Sciatic nerve (tissue), 2 donors: ENCODE data around the gene CPLX3. TPM values are rescaled to one million over a fixed set of nuclear protein-coding genes. Genes with fewer than 3 reads are reported as not detected.

ENCODE experiments used
- ATAC-seq: fragments of 200-7000 bp; cut with Tn5 transposase; one replicate; pipeline ENCODE4 v1.9.1; 2020; ENCODE audit warnings: mild to moderate bottlenecking, moderate library complexity
- DNase-seq: peaks from one replicate; pipeline ENCODE4 v3.0.0-alpha.2; 2020; ENCODE audit warnings: low spot score
- intact Hi-C: fragments of 100-400 bp; cut with DNase I; formaldehyde crosslinking; loops from one replicate; pipeline ENCODE4 v1.14.2; 2022
- total RNA-seq: library from RNA; stranded (reverse); fragmentation: NEBNext Ultra II Directional; extraction: Animal tissue kit (Norgen Biotek cat#: 25700); gene quantifications from one replicate; pipeline ENCODE4 v1.2.1, GENCODE V29; 2021
- donor health status: DM: no; HTN: no; CAD: no.
- donor health status: DM: no; HTN: no; CAD: no.

CPLX3 gene
- total RNA-seq, 1 donor from 2014 or later: not detected

- intact Hi-C loops: loop anchor here (2.0 kb wide), 1 partner anchor 29 kb away; no protein-coding TSS in a partner anchor
- peak; percentile 83 for DNase-seq
- ATAC-seq: peak; percentile 91
These were observed 26.4 kb upstream of the CPLX3 start for GRCh38 chr15:74799856-74800558.

- DNase-seq (no peak), ATAC-seq (peak; percentile 13)
- intact Hi-C loops: loop anchor here (2.0 kb wide), 1 partner anchor 30 kb away; no protein-coding TSS in a partner anchor
These were observed 25.8 kb upstream of the CPLX3 start for GRCh38 chr15:74800559-74801094.

- ATAC-seq (no peak), DNase-seq (no peak)
- intact Hi-C loops: loop anchor here (2.0 kb wide), 1 partner anchor 31 kb away; no protein-coding TSS in a partner anchor
These were observed 25.0 kb upstream of the CPLX3 start for GRCh38 chr15:74801311-74801997.

GRCh38 chr15:74802290-74802689 lies 24.1 kb upstream of the CPLX3 start:
- intact Hi-C loops: no loop called here
- ATAC-seq (no peak), DNase-seq (no peak)

- intact Hi-C loops: no loop called here
- DNase-seq (no peak), ATAC-seq (no peak)
These were observed 23.5 kb upstream of the CPLX3 start for GRCh38 chr15:74802862-74803447.

DNA sequence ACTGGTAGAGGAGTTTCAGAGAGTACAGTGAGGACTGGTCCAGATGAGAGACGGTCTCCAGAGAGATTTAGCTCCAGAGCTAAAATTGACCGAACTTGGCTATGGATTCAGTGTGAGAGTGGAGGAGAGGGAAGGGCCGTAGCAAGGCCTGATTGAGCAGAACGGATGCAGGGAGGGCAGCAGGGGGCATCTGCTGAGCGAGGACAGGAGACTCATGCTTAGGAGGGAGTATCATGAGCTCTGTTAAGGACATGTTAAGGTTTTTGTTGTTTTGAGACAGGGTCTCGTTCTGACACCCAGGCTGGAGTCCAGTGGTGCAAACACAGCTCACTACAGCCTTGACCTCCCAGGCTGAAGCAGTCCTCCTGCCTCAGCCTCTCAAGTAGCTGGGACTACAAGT lies 21.5 kb upstream of the CPLX3 start:
- DNase-seq (no peak), ATAC-seq (no peak)
- intact Hi-C loops: no loop called here

- intact Hi-C loops: no loop called here
- DNase-seq (no peak), ATAC-seq (peak; percentile 85)
These were observed 19.1 kb upstream of the CPLX3 start for GRCh38 chr15:74807282-74807681.

- DNase-seq (no peak), ATAC-seq (no peak)
- intact Hi-C loops: no loop called here
These were observed 18.2 kb upstream of the CPLX3 start for GRCh38 chr15:74808078-74808839.

GRCh38 chr15:74808840-74809229 lies 17.6 kb upstream of the CPLX3 start:
- no peak for ATAC-seq
- no peak for DNase-seq
- intact Hi-C loops: no loop called here

- ATAC-seq (no peak), DNase-seq (no peak)
- intact Hi-C loops: no loop called here
These were observed 17.2 kb upstream of the CPLX3 start for GRCh38 chr15:74809242-74809641.

- no peak for ATAC-seq
- DNase-seq: no peak
These were observed 16.5 kb upstream of the CPLX3 start for GRCh38 chr15:74809956-74810355.

GRCh38 chr15:74812533-74812932 lies 13.9 kb upstream of the CPLX3 start, which contains the start of gene LMAN1L:
Gene LMAN1L, plus strand, starts transcription at chr15:74812835. Its CDS starts 20 bp downstream, at chr15:74812855.
- intact Hi-C loops: no loop called here
- no peak for DNase-seq
- no peak for ATAC-seq

More at GRCh38 chr15:74809956-74810355, 16.5 kb upstream of the CPLX3 start:
- intact Hi-C loops: no loop called here

DNA sequence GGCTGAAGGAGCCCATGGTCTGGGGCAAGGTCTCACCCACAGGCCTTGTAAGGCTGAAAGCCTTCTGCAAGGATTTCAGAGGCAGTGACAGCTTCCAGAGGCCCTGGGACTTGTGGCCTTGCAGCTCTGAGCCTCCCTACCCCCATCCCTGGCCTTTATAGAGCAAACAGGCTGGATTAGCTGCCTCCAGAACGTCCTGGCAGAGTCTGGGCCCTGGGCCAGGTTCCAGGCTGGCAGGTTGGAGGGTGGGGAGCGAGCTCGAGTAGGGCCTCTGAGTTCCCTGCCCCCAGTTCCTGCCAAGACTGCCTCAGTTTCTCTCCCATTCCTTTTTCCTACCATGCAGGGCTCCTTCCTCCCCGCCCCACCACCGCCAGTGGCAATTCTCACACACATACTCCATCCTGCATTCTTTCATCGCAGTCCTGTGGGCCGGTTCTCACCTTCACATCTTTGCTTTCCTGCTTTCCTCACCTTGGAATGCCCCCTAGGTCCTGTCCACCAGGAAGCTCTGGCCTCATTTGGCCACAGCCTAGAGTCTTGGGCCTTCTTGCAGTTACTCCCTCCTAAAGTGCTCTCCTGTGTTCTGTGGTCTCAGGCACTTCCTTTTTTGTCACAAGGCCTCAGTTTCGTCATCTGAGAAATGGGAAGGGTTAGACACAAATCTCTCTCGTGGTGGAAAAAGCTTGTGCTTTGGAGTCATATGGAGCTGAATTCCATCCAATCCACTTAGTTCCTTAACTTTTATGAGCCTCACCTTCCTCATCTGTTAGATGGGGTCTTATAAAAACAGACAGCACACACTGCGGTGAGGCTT lies 11.1 kb upstream of the CPLX3 start:
- no peak for DNase-seq
- ATAC-seq: no peak
- intact Hi-C loops: no loop called here

DNA sequence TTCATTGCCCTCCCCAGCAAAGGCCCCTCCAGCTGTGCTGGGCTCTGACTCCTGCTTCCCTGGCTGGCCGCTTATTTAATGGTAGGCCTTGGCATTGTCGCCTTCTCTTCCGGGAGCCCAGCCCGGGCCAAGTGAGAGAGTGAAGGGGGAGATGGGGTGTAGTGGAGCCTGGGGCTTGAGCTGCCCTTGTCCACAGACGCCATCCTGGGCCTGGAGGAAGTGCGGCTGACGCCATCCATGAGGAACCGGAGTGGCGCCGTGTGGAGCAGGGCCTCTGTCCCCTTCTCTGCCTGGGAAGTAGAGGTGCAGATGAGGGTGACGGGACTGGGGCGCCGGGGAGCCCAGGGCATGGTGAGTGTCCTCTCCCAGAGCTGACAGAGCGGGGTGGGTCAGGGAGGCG lies 10.5 kb upstream of the CPLX3 start:
- ATAC-seq (no peak), DNase-seq (no peak)
- intact Hi-C loops: no loop called here

DNA sequence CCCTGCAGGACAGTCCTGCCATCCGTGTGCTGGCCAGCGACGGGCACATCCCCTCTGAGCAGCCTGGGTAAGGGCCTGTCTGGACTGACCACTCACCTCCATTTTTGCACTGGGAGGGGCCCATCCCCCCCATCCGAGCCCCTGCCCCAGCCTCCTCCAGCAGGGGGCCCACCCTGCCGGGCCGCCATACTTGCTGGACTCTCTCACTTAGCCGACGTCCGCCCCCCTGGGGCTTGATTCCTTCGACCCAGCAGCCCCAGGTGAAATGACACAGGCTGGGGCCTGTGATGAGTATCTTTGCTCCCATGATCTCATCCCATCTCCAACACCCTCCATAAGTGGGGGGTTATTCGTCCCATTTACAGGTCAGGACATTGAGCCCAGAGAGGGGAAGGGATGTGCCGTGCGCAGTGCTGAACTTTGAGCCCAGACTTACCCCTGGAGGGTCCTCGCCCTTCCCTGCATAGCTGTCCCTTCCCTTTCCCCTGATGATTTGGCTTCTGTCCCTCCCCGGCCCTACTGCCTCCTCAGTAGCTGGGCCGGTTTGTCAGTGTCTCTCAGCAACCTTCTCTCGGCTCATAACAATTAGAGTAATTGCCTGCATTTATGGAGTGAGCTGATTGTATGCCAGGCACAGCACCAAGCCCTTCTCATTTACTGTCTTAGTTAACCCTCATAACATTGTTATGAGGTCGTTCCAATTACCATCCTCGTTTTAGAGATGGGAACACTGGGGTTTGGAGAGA lies 9.6 kb upstream of the CPLX3 start:
- ATAC-seq: no peak
- intact Hi-C loops: no loop called here
- no peak for DNase-seq

DNA sequence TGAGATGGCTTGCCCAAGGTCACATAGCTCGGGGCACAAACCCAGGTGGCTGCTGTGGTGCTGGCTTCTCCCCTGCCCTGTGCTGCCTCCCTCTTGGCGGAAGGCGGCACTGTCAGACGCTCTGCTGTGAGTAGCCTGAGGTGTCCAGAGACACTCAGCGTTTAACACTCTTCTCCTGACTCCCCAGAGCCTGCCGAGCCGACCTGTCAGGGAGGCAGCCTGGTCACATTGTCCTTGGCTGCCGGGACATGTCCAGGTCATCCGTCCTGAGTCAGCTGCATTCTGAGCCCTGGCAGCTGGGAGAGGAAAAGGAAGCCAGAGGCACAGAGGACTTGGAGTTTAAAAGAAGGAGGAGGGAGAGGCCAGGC lies 9.1 kb upstream of the CPLX3 start:
- intact Hi-C loops: no loop called here
- no peak for DNase-seq
- ATAC-seq: no peak

GRCh38 chr15:74820056-74820455 lies 6.4 kb upstream of the CPLX3 start:
- ATAC-seq: no peak
- intact Hi-C loops: loop anchor here (5.0 kb wide), 1 partner anchor 1382 kb away; no protein-coding TSS in a partner anchor

More at GRCh38 chr15:74820056-74820455, 6.4 kb upstream of the CPLX3 start:
- DNase-seq: no peak
